Hematopoietic multipotent progenitor cell (in vitro differentiated cells): ENCODE measurements around the gene IFI16. TPM values are rescaled to one million over a fixed set of nuclear protein-coding genes. Genes with fewer than 3 reads are reported as not detected.
A peak's percentile ranks its signal among the peaks of the same experiment; 100 is the strongest.

Experiments
- DNase-seq, 3 donors: peaks; one replicate each; pipeline ENCODE4 v3.0.0-alpha.2; 2011 to 2015; ENCODE audit warnings: low read depth in 2 of 3, low spot score in 2 of 3
- total RNA-seq: library from RNA; depleted of rRNA; stranded (reverse); fragments of >200 nt; gene quantifications from one replicate; pipeline ENCODE4 v1.2.3, GENCODE V29; 2012

Gene IFI16
- total RNA-seq, 1 donor: 24.5 TPM

DNA sequence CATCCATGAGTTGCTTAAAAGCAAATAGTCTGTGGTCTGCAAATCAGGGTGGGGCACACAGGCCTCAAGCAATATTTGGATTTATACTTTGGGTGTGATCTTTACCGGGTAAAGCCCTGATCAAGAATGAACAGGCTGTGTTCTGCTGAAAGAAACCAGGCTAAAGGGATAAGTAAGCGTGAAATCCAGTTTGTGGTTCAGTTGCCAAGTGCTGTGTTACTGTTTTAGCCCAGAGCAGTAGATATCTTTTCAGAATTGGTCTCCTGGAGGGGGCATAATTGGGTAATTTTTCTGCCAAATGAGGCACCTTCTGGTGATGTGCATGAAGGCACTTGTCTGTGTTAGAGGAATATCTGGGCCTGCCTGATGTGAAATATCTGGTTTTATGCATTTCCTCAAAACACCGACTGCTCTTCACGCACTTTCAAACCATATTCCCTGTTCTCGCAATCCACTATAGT lies 45.5 kb downstream of the IFI16 start:
- peak in 1 of 3 donors; percentile 27 for DNase-seq

DNA sequence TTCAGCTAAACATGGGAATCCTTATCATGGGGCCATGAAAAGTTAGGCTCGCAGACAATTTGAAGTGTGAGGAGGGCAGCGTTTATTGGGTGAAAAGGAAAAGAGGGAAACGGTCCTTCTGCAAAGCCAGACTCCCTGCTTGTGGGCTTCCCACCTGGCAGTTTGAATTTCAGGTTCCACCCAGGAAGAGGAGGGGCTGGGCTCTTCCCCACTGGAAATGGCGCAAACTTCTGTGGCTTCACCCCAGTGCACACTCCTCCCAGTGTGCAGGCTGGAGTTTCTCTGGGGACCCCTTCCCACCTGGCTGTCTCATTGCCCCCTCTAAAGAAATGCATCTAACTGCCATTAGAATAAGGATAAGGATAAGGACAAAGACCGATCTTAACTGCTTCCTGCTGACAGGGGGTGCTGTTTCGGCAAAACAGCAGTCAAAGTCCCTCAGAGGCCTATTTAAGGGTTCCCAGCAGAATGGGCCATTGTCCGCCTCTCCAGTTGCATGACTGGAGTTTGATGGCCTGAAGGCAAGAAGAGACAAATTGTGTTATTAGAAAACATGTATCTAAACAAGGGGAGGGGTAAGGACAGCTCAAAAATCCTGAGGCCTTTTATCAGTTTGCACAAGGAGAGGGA lies 46.5 kb downstream of the IFI16 start:
- DNase-seq: no peak

- no peak for DNase-seq
These were observed 49.0 kb downstream of the IFI16 start for GRCh38 chr1:159058751-159059150.

DNA sequence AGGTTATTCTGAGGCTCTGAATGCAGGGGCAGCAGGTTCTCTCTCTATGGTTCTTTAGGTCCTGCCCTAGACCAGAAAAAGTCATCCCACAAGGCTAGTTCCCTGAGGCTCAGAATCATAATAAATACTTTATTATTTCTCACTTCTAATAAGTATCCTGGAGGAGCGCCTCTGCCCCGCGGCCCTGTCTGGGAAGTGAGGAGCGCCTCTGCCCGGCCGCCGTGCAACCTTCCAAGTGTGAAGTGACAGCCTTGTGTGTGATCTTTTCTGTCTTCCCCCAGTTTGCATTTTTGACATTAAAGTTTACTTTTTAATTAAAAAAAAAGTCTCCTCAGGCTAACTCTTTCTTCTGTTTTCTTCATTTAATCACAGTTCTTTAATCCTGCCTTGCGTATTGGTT lies 55.4 kb downstream of the IFI16 start:
- no peak for DNase-seq

GRCh38 chr1:159066108-159066507 lies 56.4 kb downstream of the IFI16 start:
- DNase-seq: no peak

DNA sequence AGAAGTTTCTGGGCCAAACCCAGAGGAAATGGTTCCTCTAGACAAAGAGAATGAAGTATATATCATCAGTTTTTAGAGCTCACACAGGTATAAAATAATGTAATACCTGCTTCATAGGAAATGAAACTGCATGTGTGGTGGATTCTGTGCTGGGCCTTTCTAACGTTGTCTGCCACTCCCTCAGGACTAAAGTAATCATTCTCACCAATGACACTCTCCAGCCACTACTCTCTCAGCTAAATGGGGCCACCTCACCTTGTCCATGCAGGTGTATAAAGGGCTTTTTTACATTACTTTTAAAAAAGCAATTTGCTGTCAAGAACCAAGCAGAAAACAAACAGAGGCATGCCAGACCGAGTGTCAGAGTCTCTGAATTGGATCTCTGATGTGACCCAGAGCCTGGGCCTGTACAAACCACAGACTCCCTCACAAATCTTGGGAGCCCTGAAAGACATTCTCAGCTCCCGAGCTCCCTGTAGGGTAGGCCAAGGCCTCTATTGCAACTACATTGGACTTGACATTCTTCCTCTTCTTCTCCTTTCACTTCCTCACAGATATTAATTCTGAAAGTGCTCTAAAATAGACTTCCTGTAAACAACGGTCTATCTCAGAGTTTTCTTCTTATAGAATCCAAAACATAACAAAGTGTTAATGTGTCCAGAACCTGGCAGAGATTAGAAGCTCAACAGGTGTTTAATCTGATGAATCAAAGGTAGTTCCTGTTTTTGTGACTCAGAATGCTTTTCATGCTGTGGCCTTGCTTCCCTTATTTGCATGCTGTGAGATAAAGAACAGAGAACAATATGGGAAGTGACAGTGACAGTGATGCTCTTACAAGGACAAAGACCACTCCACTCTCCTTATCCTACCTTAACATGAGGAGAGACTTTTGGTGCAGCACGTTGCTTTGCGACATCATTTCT lies 58.3 kb downstream of the IFI16 start:
- DNase-seq: peak in 2 of 3 donors; percentile 71 to 86

DNA sequence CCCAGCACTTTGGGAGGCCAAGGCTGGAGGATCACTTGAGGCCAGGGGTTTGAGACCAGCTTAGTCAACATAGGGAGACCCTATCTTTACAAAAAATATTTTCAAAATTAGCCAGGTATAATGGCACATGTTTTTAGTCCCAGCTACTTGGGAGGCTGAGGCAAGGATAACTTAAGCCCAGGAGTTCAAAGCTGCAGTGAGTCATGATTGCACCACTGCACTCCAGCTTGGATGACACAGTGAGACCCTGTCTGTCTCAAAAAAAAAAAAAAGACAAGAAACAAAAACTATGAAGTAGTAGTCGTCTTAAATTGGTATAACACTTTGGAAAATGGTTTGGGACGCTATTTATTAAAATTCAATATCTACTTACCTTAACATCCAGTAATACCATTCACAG lies 59.2 kb downstream of the IFI16 start:
- DNase-seq: no peak

DNA sequence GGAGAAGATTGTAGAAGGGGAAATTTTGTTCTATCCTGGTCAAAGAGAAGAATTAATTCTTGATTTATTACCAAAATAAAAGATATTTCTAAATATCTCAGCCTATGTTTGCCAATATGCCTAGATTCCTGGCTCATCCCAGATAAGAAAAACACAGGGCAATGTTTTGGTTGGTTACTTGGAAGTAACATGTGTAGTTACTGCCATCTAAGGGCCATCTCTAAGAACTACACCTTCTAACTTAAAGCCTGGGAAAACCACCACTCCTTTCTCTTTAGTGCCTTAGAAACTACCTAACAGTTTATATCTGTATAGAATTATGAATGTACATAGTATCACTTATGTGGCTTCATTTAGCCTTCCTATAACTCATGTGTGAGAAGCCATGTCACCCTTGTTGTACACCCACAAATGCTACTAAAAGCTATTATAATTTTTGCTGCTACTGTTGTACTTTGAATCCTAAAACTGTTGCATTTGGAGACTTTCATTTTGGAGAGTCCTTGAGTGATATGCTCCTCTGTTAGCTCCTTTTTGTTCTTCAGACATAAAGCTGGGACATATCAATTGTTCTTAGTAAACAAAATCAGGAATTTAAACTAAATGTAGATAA lies 62.4 kb downstream of the IFI16 start:
- peak in 1 of 3 donors; percentile 57 for DNase-seq

GRCh38 chr1:159076438-159077119 lies 66.9 kb downstream of the IFI16 start, which contains the start of gene AIM2:
Gene AIM2 (minus strand): TSS chr1:159076766. CDS start chr1:159073499, 3,267 bp downstream.
- DNase-seq: peak in 1 of 3 donors; percentile 42

DNA sequence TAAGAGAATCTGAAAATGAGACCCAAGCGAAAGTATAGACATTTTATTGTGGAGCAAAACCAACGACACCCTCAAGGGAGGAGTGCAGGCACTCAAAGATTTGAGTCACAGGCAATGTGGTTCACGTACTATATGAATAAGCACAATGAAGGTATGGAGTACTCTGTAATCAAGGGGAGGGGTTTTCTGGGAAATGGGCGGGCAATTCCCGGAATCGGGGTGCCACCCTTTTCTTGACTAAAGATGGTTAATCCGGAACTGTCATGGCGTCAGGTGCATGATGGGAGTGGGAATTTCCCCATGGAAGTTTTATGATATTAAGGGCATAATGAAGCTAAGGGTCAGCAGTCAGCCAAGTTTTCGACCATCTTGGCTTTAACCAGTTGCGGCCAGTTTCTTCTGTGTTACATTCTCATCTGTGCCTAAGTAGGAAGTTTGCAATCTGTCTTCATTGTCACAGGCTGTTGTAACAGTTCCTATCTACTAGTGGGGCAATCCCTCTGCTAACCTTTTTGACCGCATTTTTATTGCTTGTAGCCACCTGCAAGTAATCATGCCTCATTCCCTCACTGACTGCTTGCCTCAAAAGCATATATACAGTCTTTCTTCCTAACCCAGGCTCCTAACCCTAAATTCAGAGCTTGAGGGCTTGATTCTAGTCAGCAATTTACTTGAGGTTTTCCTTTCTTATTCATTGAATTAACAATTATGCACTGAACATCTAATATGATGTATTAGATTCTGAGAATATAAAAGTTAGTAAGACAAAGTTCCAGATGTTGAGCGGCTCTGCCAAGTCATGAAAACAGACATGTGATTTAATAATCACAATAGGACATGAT lies 67.6 kb downstream of the IFI16 start:
- DNase-seq: peak in 1 of 3 donors; percentile 59

- no peak for DNase-seq
These were observed 69.8 kb downstream of the IFI16 start for GRCh38 chr1:159079525-159079924.

DNA sequence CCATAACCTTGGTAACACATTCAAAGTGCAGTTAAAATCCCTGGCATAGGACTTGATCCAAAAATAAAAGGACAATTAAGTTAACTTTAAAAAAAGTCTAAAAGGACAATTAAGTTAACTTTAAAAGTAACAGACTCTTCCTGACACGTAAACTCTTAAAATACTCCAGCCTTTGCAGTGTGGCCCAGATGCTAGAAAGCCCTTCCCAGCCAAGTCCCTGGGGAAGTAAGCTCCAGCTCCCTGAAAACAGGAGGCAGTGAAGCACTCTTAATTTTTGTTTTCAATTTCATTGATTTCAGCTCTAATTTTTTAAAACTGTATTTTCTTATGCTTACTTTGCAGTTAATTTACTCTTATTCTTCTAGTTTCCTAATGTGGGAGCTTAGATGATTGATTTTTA lies 71.9 kb downstream of the IFI16 start:
- no peak for DNase-seq

DNA sequence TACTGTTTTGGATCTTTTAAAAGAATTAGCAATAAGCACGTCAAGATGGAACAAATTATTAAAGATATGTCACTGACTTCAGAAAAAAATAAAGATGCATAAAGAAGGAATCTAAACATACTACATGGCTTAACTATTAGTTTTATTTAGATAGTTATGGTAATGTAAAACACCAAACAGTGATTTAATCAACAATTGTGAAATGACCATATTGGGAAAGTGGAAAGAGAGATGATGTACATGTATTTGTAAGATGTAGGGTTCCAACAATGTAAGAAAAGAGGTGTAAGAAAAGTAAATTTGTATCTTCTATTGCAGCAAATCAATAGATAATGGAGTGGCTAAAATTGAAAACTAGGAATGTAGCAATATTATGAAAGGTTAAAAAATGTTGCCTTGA lies 73.3 kb downstream of the IFI16 start:
- no peak for DNase-seq

- no peak for DNase-seq
These were observed 74.4 kb downstream of the IFI16 start for GRCh38 chr1:159084152-159084551.

DNA sequence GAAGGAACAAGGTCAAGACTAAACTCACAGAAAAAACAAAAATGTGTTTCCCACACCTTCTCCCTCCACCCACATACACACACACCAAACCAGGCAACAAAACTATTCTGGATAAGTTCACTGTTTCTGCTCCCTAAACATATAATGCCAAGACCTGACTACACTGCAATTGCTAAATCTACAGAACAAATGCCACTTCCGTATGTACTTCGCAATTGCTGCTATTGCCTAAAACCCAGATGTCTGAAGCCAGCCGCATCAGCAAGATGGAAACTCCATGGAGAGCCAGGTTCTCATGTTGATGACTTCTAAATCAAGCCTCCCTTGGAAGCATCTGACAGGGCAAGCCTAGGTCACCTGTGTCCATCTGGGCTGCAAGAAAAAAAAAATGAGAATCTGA lies 75.2 kb downstream of the IFI16 start:
- no peak for DNase-seq

GRCh38 chr1:159088050-159088449 lies 78.3 kb downstream of the IFI16 start:
- DNase-seq: peak in 2 of 3 donors; percentile 67 to 75

- no peak for DNase-seq
These were observed 79.0 kb downstream of the IFI16 start for GRCh38 chr1:159088546-159089183.

DNA sequence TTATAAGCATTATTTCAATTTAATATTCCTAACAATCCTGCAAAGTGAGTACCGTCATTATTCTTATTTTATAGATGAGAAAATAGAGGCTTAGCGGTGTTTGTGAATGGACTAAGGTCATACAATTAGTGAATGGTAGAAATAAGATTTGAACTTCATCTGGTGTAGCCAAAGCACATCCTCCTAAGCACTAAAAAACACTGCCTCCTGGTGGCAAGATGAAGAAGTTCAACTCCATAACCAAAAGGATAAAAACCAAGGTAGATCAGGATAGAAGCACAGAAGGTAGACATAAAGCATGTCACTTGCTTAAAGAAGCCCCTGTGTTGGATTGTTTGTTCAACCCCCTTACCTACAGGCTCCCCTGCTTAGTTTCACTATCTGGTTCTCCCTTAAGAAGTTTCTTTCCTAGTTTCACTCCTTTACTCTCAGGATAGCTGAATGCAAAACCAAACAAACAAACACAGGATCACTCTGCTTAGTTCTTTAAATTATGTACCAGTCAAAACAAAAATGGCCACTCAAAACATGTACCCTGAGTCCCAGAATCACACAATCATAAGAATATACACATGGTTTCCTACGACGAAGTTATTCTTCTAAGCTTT lies 79.6 kb downstream of the IFI16 start:
- DNase-seq: no peak
